ENCODE data around the gene PKD2.
A peak's percentile ranks its signal among the peaks of the same experiment; 100 is the strongest.

PKD2 gene

DNA sequence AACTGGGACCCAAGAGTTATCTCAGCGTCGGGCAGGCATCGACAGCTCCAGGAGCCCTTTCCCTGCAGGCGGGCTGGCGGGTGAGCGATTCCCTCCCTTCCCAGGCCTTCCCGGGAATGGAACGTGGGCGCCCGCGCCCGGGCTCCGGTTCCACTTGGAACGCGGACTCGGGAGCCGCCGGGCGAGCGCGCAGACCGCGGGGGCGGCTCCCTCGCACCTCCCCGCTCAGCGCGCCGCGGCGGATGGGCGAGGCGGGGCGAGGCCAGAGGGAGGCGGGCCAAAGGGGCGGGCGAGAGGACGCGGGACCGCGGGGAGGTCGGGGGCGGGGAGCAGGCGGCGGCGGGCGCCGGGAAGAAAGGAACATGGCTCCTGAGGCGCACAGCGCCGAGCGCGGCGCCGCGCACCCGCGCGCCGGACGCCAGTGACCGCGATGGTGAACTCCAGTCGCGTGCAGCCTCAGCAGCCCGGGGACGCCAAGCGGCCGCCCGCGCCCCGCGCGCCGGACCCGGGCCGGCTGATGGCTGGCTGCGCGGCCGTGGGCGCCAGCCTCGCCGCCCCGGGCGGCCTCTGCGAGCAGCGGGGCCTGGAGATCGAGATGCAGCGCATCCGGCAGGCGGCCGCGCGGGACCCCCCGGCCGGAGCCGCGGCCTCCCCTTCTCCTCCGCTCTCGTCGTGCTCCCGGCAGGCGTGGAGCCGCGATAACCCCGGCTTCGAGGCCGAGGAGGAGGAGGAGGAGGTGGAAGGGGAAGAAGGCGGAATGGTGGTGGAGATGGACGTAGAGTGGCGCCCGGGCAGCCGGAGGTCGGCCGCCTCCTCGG, at the start of gene PKD2:
Gene PKD2, plus strand, starts transcription at position 332 of the 818 bp plus-strand sequence. Its CDS starts 99 bp downstream, at position 431.
- Histone ChIP-seq H3K9me3 (ENCODE audit: severe bottlenecking) (no peaks in the 10 kb centered on the region), H3K27me3 (ENCODE audit: insufficient read depth, low read depth, severe bottlenecking) (no peaks in the 10 kb centered on the region), H3K4me3 (ENCODE audit: low read depth, low read length) (peak within 1 kb of the TSS; percentile 87), H3K36me3 (no peaks in the 10 kb centered on the region; the same call in 1 of the 2 replicates), H3K27ac (peak within 1 kb of the TSS; percentile 79)
- TF ChIP-seq, protein P1, sequence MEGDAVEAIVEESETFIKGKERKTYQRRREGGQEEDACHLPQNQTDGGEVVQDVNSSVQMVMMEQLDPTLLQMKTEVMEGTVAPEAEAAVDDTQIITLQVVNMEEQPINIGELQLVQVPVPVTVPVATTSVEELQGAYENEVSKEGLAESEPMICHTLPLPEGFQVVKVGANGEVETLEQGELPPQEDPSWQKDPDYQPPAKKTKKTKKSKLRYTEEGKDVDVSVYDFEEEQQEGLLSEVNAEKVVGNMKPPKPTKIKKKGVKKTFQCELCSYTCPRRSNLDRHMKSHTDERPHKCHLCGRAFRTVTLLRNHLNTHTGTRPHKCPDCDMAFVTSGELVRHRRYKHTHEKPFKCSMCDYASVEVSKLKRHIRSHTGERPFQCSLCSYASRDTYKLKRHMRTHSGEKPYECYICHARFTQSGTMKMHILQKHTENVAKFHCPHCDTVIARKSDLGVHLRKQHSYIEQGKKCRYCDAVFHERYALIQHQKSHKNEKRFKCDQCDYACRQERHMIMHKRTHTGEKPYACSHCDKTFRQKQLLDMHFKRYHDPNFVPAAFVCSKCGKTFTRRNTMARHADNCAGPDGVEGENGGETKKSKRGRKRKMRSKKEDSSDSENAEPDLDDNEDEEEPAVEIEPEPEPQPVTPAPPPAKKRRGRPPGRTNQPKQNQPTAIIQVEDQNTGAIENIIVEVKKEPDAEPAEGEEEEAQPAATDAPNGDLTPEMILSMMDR (IDR thresholded peaks at IDR 0.05; ENCODE audit: low read depth, low read length): no peak
- DNase-seq: peak; percentile 86

DNA sequence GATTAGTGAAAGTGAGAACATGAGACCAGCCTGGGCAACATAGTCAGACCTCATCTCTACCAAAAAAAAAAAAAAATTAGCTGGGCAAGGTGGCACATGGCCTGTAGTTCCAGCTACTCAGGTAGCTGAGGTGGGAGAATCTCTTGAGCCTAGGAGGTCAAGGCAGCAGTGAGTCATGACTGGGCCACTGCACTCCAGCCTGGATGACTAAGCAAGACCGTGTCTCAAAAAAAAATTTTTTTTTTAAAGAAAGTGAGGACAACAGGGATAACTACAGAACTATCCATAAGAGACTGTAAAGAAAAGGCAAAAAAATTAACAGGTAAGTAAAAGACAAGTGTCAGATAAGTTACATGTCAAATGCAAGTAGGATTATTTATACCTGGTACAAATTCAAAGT, 45.4 kb upstream of the PKD2 start:
- no peaks in the 10 kb centered on the region for H3K9me3 ChIP-seq (ENCODE audit: severe bottlenecking)
- no peak overlapping the region for H3K27ac ChIP-seq
- H3K4me3 ChIP-seq (ENCODE audit: low read depth, low read length): no peak overlapping the region
- no peak for DNase-seq
- H3K36me3 ChIP-seq: no peaks in the 10 kb centered on the region
- H3K27me3 ChIP-seq (ENCODE audit: insufficient read depth, low read depth, severe bottlenecking): no peaks in the 10 kb centered on the region
- TF ChIP-seq, protein P1 (IDR thresholded peaks at IDR 0.05; ENCODE audit: low read depth, low read length): no peak

DNA sequence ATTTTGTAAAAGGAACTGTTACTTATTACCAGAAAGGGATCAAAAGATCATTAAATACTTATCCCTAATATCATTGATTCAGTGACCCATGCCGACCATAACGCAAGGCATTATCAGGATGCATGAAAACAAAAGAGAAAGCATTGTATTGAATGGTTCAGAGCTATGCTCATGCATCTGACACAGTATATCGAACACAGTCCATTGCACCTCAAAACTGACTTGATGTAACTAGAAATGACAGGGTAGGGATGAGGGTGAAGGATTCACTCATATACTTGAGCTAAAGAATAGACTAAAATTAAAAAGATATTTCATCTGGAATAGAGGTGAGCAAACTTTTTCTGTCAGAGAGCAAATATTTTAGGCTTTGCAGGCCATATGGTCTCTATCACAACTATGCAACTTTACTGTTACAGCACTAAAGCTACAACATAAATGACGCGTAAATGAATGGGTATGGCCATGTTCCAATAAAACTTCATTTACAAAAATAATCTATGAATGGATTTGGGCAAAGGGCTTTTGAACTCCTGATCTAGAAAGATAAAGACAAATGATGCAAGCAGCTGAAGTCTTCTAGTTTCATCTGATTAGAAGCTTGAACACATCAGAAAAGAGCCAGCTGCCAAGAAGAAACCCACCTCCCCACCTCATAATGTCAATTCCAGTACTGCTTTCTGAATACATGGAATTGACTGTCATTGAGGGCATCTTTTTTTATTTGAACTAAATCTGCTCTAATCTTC, 44.9 kb upstream of the PKD2 start:
- no peaks in the 10 kb centered on the region for H3K9me3 ChIP-seq (ENCODE audit: severe bottlenecking)
- no peak overlapping the region for H3K4me3 ChIP-seq (ENCODE audit: low read depth, low read length)
- no peak for DNase-seq
- TF ChIP-seq, protein P1 (IDR thresholded peaks at IDR 0.05; ENCODE audit: low read depth, low read length): no peak
- no peaks in the 10 kb centered on the region for H3K36me3 ChIP-seq
- no peak overlapping the region for H3K27ac ChIP-seq
- H3K27me3 ChIP-seq (ENCODE audit: insufficient read depth, low read depth, severe bottlenecking): no peaks in the 10 kb centered on the region

DNA sequence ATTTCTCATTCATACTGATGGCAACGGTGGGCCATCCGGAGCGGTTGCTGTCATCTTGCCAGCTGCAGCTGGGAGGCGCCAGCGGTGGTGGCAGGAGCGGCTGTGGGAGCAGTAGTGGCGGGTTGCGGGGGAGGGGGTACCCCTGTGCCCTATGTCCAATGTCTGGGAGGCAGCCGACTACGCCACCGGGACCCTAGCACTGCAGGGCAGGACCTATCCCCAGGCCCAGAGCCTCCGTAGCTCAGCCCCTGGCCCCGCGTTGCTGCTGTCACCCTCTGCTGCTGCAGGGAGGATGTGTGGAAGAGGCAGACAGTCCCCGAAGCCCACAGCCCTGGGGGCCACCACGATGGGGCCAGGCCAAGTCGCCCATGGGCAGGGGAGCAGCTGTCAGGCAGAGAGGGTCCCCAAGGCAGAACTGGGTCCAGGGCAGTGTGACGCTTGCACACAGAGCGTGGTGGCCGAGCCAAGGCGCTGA, 41.9 kb upstream of the PKD2 start:
- Histone ChIP-seq H3K9me3 (ENCODE audit: severe bottlenecking) (no peaks in the 10 kb centered on the region), H3K4me3 (ENCODE audit: low read depth, low read length) (no peak overlapping the region), H3K36me3 (no peaks in the 10 kb centered on the region), H3K27me3 (ENCODE audit: insufficient read depth, low read depth, severe bottlenecking) (no peaks in the 10 kb centered on the region), H3K27ac (no peak overlapping the region)
- TF ChIP-seq, protein P1 (IDR thresholded peaks at IDR 0.05; ENCODE audit: low read depth, low read length): no peak
- DNase-seq: no peak

DNA sequence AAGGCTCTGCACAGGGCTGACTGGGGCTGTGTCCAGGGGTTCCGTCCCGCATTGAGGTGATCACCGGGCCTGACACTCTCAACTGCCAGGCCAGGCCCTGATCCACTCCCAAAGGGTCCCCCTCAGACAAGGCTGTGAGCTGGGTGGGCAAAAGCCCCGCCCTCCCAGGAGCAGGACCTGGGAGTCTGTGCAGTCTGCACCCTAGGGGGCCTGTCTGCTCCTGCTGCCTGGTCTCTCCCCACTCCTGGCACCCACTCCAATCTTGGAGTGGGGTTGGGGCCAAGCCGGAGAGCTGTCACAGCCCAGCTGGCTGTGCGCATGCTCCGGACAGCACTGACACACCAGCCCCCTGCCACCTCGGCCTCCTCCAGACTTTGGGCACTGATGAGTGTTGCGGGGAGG, 41.3 kb upstream of the PKD2 start:
- Histone ChIP-seq H3K27me3 (ENCODE audit: insufficient read depth, low read depth, severe bottlenecking) (no peaks in the 10 kb centered on the region), H3K4me3 (ENCODE audit: low read depth, low read length) (no peak overlapping the region), H3K36me3 (no peaks in the 10 kb centered on the region), H3K9me3 (ENCODE audit: severe bottlenecking) (no peaks in the 10 kb centered on the region), H3K27ac (no peak overlapping the region)
- TF ChIP-seq, protein P1 (IDR thresholded peaks at IDR 0.05; ENCODE audit: low read depth, low read length): no peak
- DNase-seq: no peak
